Loucy (cell line): ENCODE data around the gene SV2B.
A peak's percentile ranks its signal among the peaks of the same experiment; 100 is the strongest.

Source experiments
- H2AFZ ChIP-seq: fragments of 200-600 bp; sonication (generic); 2 replicates; pipeline ENCODE4 v1.6.0; 2016; ENCODE audit warnings: antibody characterized with exemption, mild to moderate bottlenecking, low read length, moderate library complexity
- H3F3A ChIP-seq: fragments of 200-600 bp; 2 replicates; pipeline ENCODE4 v1.6.0; 2016; ENCODE audit warnings: antibody characterized with exemption, low read depth, mild to moderate bottlenecking
- H3K27me3 ChIP-seq: fragments of 200-600 bp; sonication (generic); 2 replicates; pipeline ENCODE4 v1.6.1; 2014; ENCODE audit warnings: low read length, mild to moderate bottlenecking; ENCODE audit not compliant: insufficient read depth, poor library complexity, severe bottlenecking
- H3K36me3 ChIP-seq: fragments of 200-600 bp; sonication (generic); 2 replicates; pipeline ENCODE4 v1.6.1; 2016; ENCODE audit warnings: low read length; ENCODE audit not compliant: insufficient read depth
- H3K4me1 ChIP-seq: fragments of 200-600 bp; sonication (generic); 2 replicates; pipeline ENCODE4 v1.5.1; 2014; ENCODE audit warnings: low read length, mild to moderate bottlenecking; ENCODE audit not compliant: insufficient read depth, poor library complexity, severe bottlenecking
- H3K4me2 ChIP-seq: fragments of 200-600 bp; sonication (generic); 2 replicates; pipeline ENCODE4 v1.6.0; 2014; ENCODE audit warnings: antibody characterized with exemption, low read length, low read depth, mild to moderate bottlenecking; ENCODE audit not compliant: poor library complexity, severe bottlenecking
- H3K4me3 ChIP-seq: fragments of 200-600 bp; sonication (generic); 2 replicates; pipeline ENCODE4 v1.5.1; 2014; ENCODE audit warnings: low read length, mild to moderate bottlenecking, mixed read lengths; ENCODE audit not compliant: poor library complexity, severe bottlenecking
- H3K79me2 ChIP-seq: fragments of 200-600 bp; sonication (generic); 2 replicates; pipeline ENCODE4 v1.6.1; 2014; ENCODE audit warnings: low read length; ENCODE audit not compliant: insufficient read depth
- H3K9ac ChIP-seq: fragments of 200-600 bp; sonication (generic); 2 replicates; pipeline ENCODE4 v1.6.0; 2014; ENCODE audit warnings: mild to moderate bottlenecking, low read depth, low read length, moderate library complexity; ENCODE audit not compliant: poor library complexity, severe bottlenecking
- H3K9me2 ChIP-seq: fragments of 200-600 bp; sonication (generic); replicated peaks from 2 replicates; pipeline ENCODE4 v1.6.1; 2016; ENCODE audit warnings: low read depth, low read length, mixed read lengths
- H3K9me3 ChIP-seq: fragments of 200-600 bp; sonication (generic); 2 replicates; pipeline ENCODE4 v1.6.1; 2014; ENCODE audit warnings: mild to moderate bottlenecking, antibody characterized with exemption, low read length, low read depth; ENCODE audit not compliant: insufficient read depth
- H4K20me1 ChIP-seq: fragments of 200-600 bp; sonication (generic); 2 replicates; pipeline ENCODE4 v1.6.0; 2014; ENCODE audit warnings: antibody characterized with exemption, low read length, mild to moderate bottlenecking; ENCODE audit not compliant: insufficient read depth, poor library complexity, severe bottlenecking
- CTCF ChIP-seq: fragments of 200-600 bp; sonication (generic); conservative IDR thresholded peaks from 2 replicates; pipeline ENCODE4 v1.5.1; 2014; ENCODE audit warnings: mild to moderate bottlenecking, antibody characterized with exemption, low read length
- EZH2phosphoT487 ChIP-seq: fragments of 200-600 bp; IDR thresholded peaks from 2 replicates; pipeline ENCODE4 v1.6.1; 2018; ENCODE audit warnings: antibody characterized with exemption, mild to moderate bottlenecking, moderate library complexity, borderline replicate concordance

The SV2B gene

GRCh38 chr15:91264651-91265351 is 164.7 kb downstream of the SV2B start:
- H3K4me1 ChIP-seq: no peaks in the 10 kb centered on the region
- H3F3A ChIP-seq: no peaks in the 10 kb centered on the region
- no peaks in the 10 kb centered on the region for H3K9me3 ChIP-seq
- H2AFZ ChIP-seq: no peak overlapping the region
- no peak overlapping the region for H3K9ac ChIP-seq
- TF ChIP-seq CTCF (no peak), EZH2phosphoT487 (no peak)
- H3K4me2 ChIP-seq: no peak overlapping the region
- no peaks in the 10 kb centered on the region for H4K20me1 ChIP-seq
- H3K79me2 ChIP-seq: no peaks in the 10 kb centered on the region
- H3K9me2 ChIP-seq: no peaks in the 10 kb centered on the region
- no peaks in the 10 kb centered on the region for H3K36me3 ChIP-seq
- H3K4me3 ChIP-seq: no peak overlapping the region
- H3K27me3 ChIP-seq: peaks cover 10% of the 10 kb centered on the region

- Histone ChIP-seq H3K79me2 (no peaks in the 10 kb centered on the region), H3F3A (no peaks in the 10 kb centered on the region), H3K27me3 (peaks cover 10% of the 10 kb centered on the region), H3K9ac (no peak overlapping the region), H3K4me2 (no peak overlapping the region), H3K9me3 (no peaks in the 10 kb centered on the region), H2AFZ (no peak overlapping the region), H4K20me1 (no peaks in the 10 kb centered on the region), H3K4me1 (no peaks in the 10 kb centered on the region), H3K9me2 (no peaks in the 10 kb centered on the region), H3K36me3 (no peaks in the 10 kb centered on the region), H3K4me3 (no peak overlapping the region)
- TF ChIP-seq CTCF (no peak), EZH2phosphoT487 (no peak)
Measured at GRCh38 chr15:91265416-91265940, 165.4 kb downstream of the SV2B start.

GRCh38 chr15:91268510-91268909 is 168.5 kb downstream of the SV2B start:
- H3K4me2 ChIP-seq: no peak overlapping the region
- no peak overlapping the region for H3K4me3 ChIP-seq
- no peak overlapping the region for H2AFZ ChIP-seq
- H3K27me3 ChIP-seq: peaks cover under 1% of the 10 kb centered on the region
- H3K4me1 ChIP-seq: peaks cover 4% of the 10 kb centered on the region
- H4K20me1 ChIP-seq: no peaks in the 10 kb centered on the region
- no peaks in the 10 kb centered on the region for H3K36me3 ChIP-seq
- H3F3A ChIP-seq: no peaks in the 10 kb centered on the region
- H3K9ac ChIP-seq: no peak overlapping the region
- H3K79me2 ChIP-seq: no peaks in the 10 kb centered on the region
- no peaks in the 10 kb centered on the region for H3K9me3 ChIP-seq
- no peaks in the 10 kb centered on the region for H3K9me2 ChIP-seq
- peak; percentile 60 for TF ChIP-seq CTCF
- no peak for TF ChIP-seq EZH2phosphoT487
